Heart left ventricle (tissue), 13 donors: ENCODE results near the gene TOMM20.
"Not testable (repeated sequence)": the region's sequence is repeated elsewhere in the genome, so short reads cannot be mapped to it uniquely, and the experiment has no call there.

Source experiments
- POLR2A ChIP-seq, 2 donors: fragments of 450-650 bp; IDR thresholded peaks; one replicate each; pipeline ENCODE4 v1.6.1; 2017; ENCODE audit warnings: antibody characterized with exemption in 2 of 2, mild to moderate bottlenecking in 2 of 2, moderate library complexity in 2 of 2
- TF ChIP-seq, protein P1 (sequence below), 12 donors: fragments of 200-600 bp; sonication (generic) in 4 of 12; IDR thresholded peaks; one replicate each; pipeline versions ENCODE4 v1.5.0 to v1.8.0; 2018 to 2022; ENCODE audit warnings: antibody characterized with exemption in 12 of 12, mild to moderate bottlenecking in 5 of 12
- donor health status: ischemic (EF 13 %, LVEDD 7.1; RV severe dilation, severe dysfunction).
- donor health status: DM: no; HTN: yes; CAD: no.
- donor health status: DM: no; HTN: no; CAD: no.
- donor health status: ischemic (EF 25% LVEDD 6.9; RV normal size, moderate dysfunction).
- donor health status: ischemic (EF 25% LVEDD 5.7; RV mildly dilated, moderate dysfunction).
- donor health status: ischemic (EF 35%, LVEDD 5.7; RV mildly dilated, moderate dysfunction).
- donor health status: nonischemic (EF 11% LVEDD 7.7; RV severe dilation, severe dysfunction).
- donor health status: DM: yes; HTN: yes; CAD: no.
- donor health status: PGD.
- donor health status: ischemic (EF 29% LVEDD 5.4; RV normal size, mild dysfunction).
- donor health status: nonischemic (EF 23%, LVEDD 6.1; RV moderate dilation, normal function).

- TF ChIP-seq, protein P1, sequence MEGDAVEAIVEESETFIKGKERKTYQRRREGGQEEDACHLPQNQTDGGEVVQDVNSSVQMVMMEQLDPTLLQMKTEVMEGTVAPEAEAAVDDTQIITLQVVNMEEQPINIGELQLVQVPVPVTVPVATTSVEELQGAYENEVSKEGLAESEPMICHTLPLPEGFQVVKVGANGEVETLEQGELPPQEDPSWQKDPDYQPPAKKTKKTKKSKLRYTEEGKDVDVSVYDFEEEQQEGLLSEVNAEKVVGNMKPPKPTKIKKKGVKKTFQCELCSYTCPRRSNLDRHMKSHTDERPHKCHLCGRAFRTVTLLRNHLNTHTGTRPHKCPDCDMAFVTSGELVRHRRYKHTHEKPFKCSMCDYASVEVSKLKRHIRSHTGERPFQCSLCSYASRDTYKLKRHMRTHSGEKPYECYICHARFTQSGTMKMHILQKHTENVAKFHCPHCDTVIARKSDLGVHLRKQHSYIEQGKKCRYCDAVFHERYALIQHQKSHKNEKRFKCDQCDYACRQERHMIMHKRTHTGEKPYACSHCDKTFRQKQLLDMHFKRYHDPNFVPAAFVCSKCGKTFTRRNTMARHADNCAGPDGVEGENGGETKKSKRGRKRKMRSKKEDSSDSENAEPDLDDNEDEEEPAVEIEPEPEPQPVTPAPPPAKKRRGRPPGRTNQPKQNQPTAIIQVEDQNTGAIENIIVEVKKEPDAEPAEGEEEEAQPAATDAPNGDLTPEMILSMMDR (IDR thresholded peaks at IDR 0.05) = not testable (repeated sequence)
- TF ChIP-seq POLR2A (IDR thresholded peaks at IDR 0.05) = not testable (repeated sequence)
Observed at GRCh38 chr1:235080297-235080657, 48.4 kb downstream of the TOMM20 start.
